ENCODE results near the gene FOXP1. TPM values are rescaled to one million over a fixed set of nuclear protein-coding genes. Genes with fewer than 3 reads are reported as not detected.
A peak's percentile ranks its signal among the peaks of the same experiment; 100 is the strongest.

Gene FOXP1
- total RNA-seq, 1 experiment from 2014 or later: 58.4 TPM

- Histone ChIP-seq H3K27ac (ENCODE audit: low read depth, low read length, poor library complexity, severe bottlenecking) (peak overlapping the region; percentile 83), H3K9me3 (ENCODE audit: low read depth, low read length, poor library complexity, severe bottlenecking) (no peaks in the 10 kb centered on the region), H3K27me3 (replicated peaks; ENCODE audit: insufficient read depth, low read depth, low read length, poor library complexity) (no peaks in the 10 kb centered on the region), H3K36me3 (ENCODE audit: insufficient read depth, low read length, poor library complexity, severe bottlenecking) (no peaks in the 10 kb centered on the region), H3K4me3 (ENCODE audit: low read depth, low read length, poor library complexity, severe bottlenecking) (peak overlapping the region; percentile 59), H3K4me1 (ENCODE audit: insufficient read depth, low read length, poor library complexity, severe bottlenecking) (peaks cover 60% of the 10 kb centered on the region)
- BruUV-seq (replicated peaks): no TSS peak
- TF ChIP-seq CTCF (conservative IDR thresholded peaks at IDR 0.05; ENCODE audit: low read depth, low read length) (no peak), EZH2 (IDR thresholded peaks at IDR 0.05; ENCODE audit: borderline replicate concordance, low read depth, low read length, poor library complexity, severe bottlenecking) (no peak)
- intact Hi-C loops (cut with micrococcal nuclease; ENCODE audit: unreplicated experiment): loop anchor here (5.0 to 10.0 kb wide), 5 partner anchors 58 to 520 kb away; partner anchors contain the start of gene FOXP1
- DNase-seq (ENCODE audit: low spot score): peak; percentile 45
- ChIA-PET CTCF (no interaction called here), POLR2A (ENCODE audit: low non-redundant PET) (no interaction called here)
These were observed 518.4 kb downstream of the FOXP1 start for GRCh38 chr3:71064956-71065763.

GRCh38 chr3:71064291-71064955 lies 519.1 kb downstream of the FOXP1 start:
- Histone ChIP-seq H3K4me1 (ENCODE audit: insufficient read depth, low read length, poor library complexity, severe bottlenecking) (peaks cover 57% of the 10 kb centered on the region), H3K36me3 (ENCODE audit: insufficient read depth, low read length, poor library complexity, severe bottlenecking) (no peaks in the 10 kb centered on the region), H3K4me3 (ENCODE audit: low read depth, low read length, poor library complexity, severe bottlenecking) (peak overlapping the region; percentile 59), H3K9me3 (ENCODE audit: low read depth, low read length, poor library complexity, severe bottlenecking) (no peaks in the 10 kb centered on the region), H3K27ac (ENCODE audit: low read depth, low read length, poor library complexity, severe bottlenecking) (peak overlapping the region; percentile 68), H3K27me3 (replicated peaks; ENCODE audit: insufficient read depth, low read depth, low read length, poor library complexity) (no peaks in the 10 kb centered on the region)
- DNase-seq (ENCODE audit: low spot score): peak; percentile 51
- ChIA-PET POLR2A (ENCODE audit: low non-redundant PET) (interaction anchor here (0.6 kb wide), 1 partner anchor 34 kb away, joined by 3 read pairs; no protein-coding TSS in a partner anchor), CTCF (no interaction called here)
- intact Hi-C loops (cut with micrococcal nuclease; ENCODE audit: unreplicated experiment): loop anchor here (5.0 to 10.0 kb wide), 3 partner anchors 138 to 520 kb away; partner anchors contain the start of gene FOXP1
- TF ChIP-seq EZH2 (IDR thresholded peaks at IDR 0.05; ENCODE audit: borderline replicate concordance, low read depth, low read length, poor library complexity, severe bottlenecking) (no peak), CTCF (conservative IDR thresholded peaks at IDR 0.05; ENCODE audit: low read depth, low read length) (no peak)
- BruUV-seq (replicated peaks): no TSS peak

GRCh38 chr3:71063773-71064290 lies 519.7 kb downstream of the FOXP1 start:
- peak; percentile 41 for DNase-seq (ENCODE audit: low spot score)
- Histone ChIP-seq H3K27me3 (replicated peaks; ENCODE audit: insufficient read depth, low read depth, low read length, poor library complexity) (no peaks in the 10 kb centered on the region), H3K9me3 (ENCODE audit: low read depth, low read length, poor library complexity, severe bottlenecking) (no peaks in the 10 kb centered on the region), H3K4me3 (ENCODE audit: low read depth, low read length, poor library complexity, severe bottlenecking) (peak overlapping the region; percentile 59), H3K27ac (ENCODE audit: low read depth, low read length, poor library complexity, severe bottlenecking) (peak overlapping the region; percentile 68), H3K4me1 (ENCODE audit: insufficient read depth, low read length, poor library complexity, severe bottlenecking) (peaks cover 55% of the 10 kb centered on the region), H3K36me3 (ENCODE audit: insufficient read depth, low read length, poor library complexity, severe bottlenecking) (no peaks in the 10 kb centered on the region)
- ChIA-PET POLR2A (ENCODE audit: low non-redundant PET) (interaction anchor here (0.6 kb wide), 1 partner anchor 35 kb away, joined by 3 read pairs; no protein-coding TSS in a partner anchor), CTCF (no interaction called here)
- BruUV-seq (replicated peaks): TSS peak; percentile 44
- intact Hi-C loops (cut with micrococcal nuclease; ENCODE audit: unreplicated experiment): loop anchor here (5.0 to 10.0 kb wide), 3 partner anchors 138 to 521 kb away; partner anchors contain the start of gene FOXP1
- TF ChIP-seq EZH2 (IDR thresholded peaks at IDR 0.05; ENCODE audit: borderline replicate concordance, low read depth, low read length, poor library complexity, severe bottlenecking): no peak
